GM18502 (cell line): Measurements from ENCODE around the gene EHBP1.

Source experiments
- ATAC-seq: cut with Tn5 transposase; IDR thresholded peaks from one replicate; pipeline ENCODE4 v1.9.1; 2021; ENCODE audit warnings: mild to moderate bottlenecking; ENCODE audit not compliant: unreplicated experiment, poor library complexity

The EHBP1 gene

GRCh38 chr2:63092401-63092800 lies 386.9 kb downstream of the EHBP1 start:
- no peak for ATAC-seq

GRCh38 chr2:63092857-63093256 lies 387.3 kb downstream of the EHBP1 start:
- ATAC-seq: no peak

GRCh38 chr2:63093502-63093901 lies 388.0 kb downstream of the EHBP1 start:
- ATAC-seq: no peak
